Jurkat, Clone E6-1 (cell line): ENCODE measurements around the gene OSM.

Experiments
- DNase-seq: peaks from one replicate; pipeline ENCODE4 v3.0.0-alpha.2; 2011; ENCODE audit warnings: low read depth, low spot score
- H3K4me3 ChIP-seq: 2 replicates; pipeline ENCODE4 v1.5.1; 2011; ENCODE audit warnings: mild to moderate bottlenecking, low read length, control low read depth, moderate library complexity

OSM gene

GRCh38 chr22:30287648-30288418 is 21.2 kb upstream of the OSM start:
- H3K4me3 ChIP-seq = peak overlapping the region; percentile 74
- peak; percentile 91 for DNase-seq

GRCh38 chr22:30286813-30287647 is 20.4 kb upstream of the OSM start:
- peak; percentile 47 for DNase-seq
- H3K4me3 ChIP-seq = no peak overlapping the region

- no peak for DNase-seq
- no peak overlapping the region for H3K4me3 ChIP-seq
These were observed 19.7 kb upstream of the OSM start for GRCh38 chr22:30286331-30286730.

- H3K4me3 ChIP-seq = no peak overlapping the region
- DNase-seq = no peak
These were observed 19.2 kb upstream of the OSM start for GRCh38 chr22:30285846-30286200.

GRCh38 chr22:30285176-30285845 is 18.7 kb upstream of the OSM start:
- DNase-seq = no peak
- no peak overlapping the region for H3K4me3 ChIP-seq

- DNase-seq = no peak
- H3K4me3 ChIP-seq = no peak overlapping the region
These were observed 18.0 kb upstream of the OSM start for GRCh38 chr22:30284666-30285065.

GRCh38 chr22:30284172-30284571 is 17.5 kb upstream of the OSM start:
- H3K4me3 ChIP-seq = no peak overlapping the region

GRCh38 chr22:30283342-30283741 is 16.7 kb upstream of the OSM start:
- no peak overlapping the region for H3K4me3 ChIP-seq
- no peak for DNase-seq

More at GRCh38 chr22:30284172-30284571, 17.5 kb upstream of the OSM start:
- no peak for DNase-seq

- H3K4me3 ChIP-seq = no peak overlapping the region
- peak; percentile 78 for DNase-seq
These were observed 16.0 kb upstream of the OSM start for GRCh38 chr22:30282616-30283046.

- no peak overlapping the region for H3K4me3 ChIP-seq
- no peak for DNase-seq
These were observed 13.9 kb upstream of the OSM start for GRCh38 chr22:30280505-30280904.

GRCh38 chr22:30279932-30280331 is 13.3 kb upstream of the OSM start:
- no peak overlapping the region for H3K4me3 ChIP-seq
- DNase-seq = no peak

- no peak for DNase-seq
- H3K4me3 ChIP-seq = no peak overlapping the region
These were observed 12.6 kb upstream of the OSM start for GRCh38 chr22:30279046-30279788.

GRCh38 chr22:30277547-30278344 is 11.1 kb upstream of the OSM start:
- no peak for DNase-seq
- no peak overlapping the region for H3K4me3 ChIP-seq

- DNase-seq = no peak
- H3K4me3 ChIP-seq = peak overlapping the region; percentile 25
These were observed 9.4 kb upstream of the OSM start for GRCh38 chr22:30276039-30276438.

- peak; percentile 57 for DNase-seq
- peak overlapping the region; percentile 25 for H3K4me3 ChIP-seq
These were observed 9.0 kb upstream of the OSM start for GRCh38 chr22:30275625-30276024.

- H3K4me3 ChIP-seq = no peak overlapping the region
- DNase-seq = no peak
These were observed 7.8 kb upstream of the OSM start for GRCh38 chr22:30274437-30274812.

- no peak overlapping the region for H3K4me3 ChIP-seq
- no peak for DNase-seq
These were observed 7.2 kb upstream of the OSM start for GRCh38 chr22:30273711-30274436.
